Esophagus muscularis mucosa (tissue), 4 donors: Measurements from ENCODE around the gene PARVB. TPM values are rescaled to one million over a fixed set of nuclear protein-coding genes. Genes with fewer than 3 reads are reported as not detected.

Experiments
- DNase-seq: peaks from one replicate; pipeline ENCODE4 v3.0.0-alpha.2; 2017; ENCODE audit errors: extremely low spot score
- H3K27ac ChIP-seq, 4 donors: fragments of 200-600 bp; sonication (generic); replicated peaks in 1 of 4; 1 replicate in 3 of 4; 2 replicates in 1 of 4; pipeline ENCODE4 v1.5.1; 2016 to 2019; ENCODE audit warnings: mild to moderate bottlenecking in 1 of 4
- H3K27me3 ChIP-seq, 4 donors: fragments of 200-600 bp; sonication (generic); one replicate each; pipeline versions ENCODE4 v1.5.1 to v1.6.0; 2016 to 2019
- H3K36me3 ChIP-seq, 4 donors: fragments of 200-600 bp; sonication (generic); one replicate each; pipeline ENCODE4 v1.5.1; 2016 to 2019
- H3K4me1 ChIP-seq, 4 donors: fragments of 200-600 bp; sonication (generic); one replicate each; pipeline ENCODE4 v1.5.1; 2016 to 2019
- H3K4me3 ChIP-seq, 4 donors: fragments of 200-600 bp; sonication (generic); 1 replicate in 2 of 4; 2 replicates in 2 of 4; pipeline ENCODE4 v1.5.1; 2016 to 2019; ENCODE audit warnings: mild to moderate bottlenecking in 4 of 4, moderate library complexity in 1 of 4
- H3K9me3 ChIP-seq, 4 donors: fragments of 200-600 bp; sonication (generic); 1 replicate in 3 of 4; 2 replicates in 1 of 4; pipeline ENCODE4 v1.5.1; 2016 to 2019
- CTCF ChIP-seq, 3 experiments: fragments of 200-600 bp in 2 of 3; fragments of 450-650 bp in 1 of 3; sonication (generic) in 2 of 3; IDR thresholded peaks; one replicate each; pipeline ENCODE4 v1.5.1; 2017 to 2019; ENCODE audit warnings: antibody characterized with exemption in 3 of 3, mild to moderate bottlenecking in 2 of 3, moderate library complexity in 1 of 3
- EP300 ChIP-seq: sonication (generic); formaldehyde crosslinking; IDR thresholded peaks from one replicate; pipeline ENCODE4 v1.6.1; 2017; ENCODE audit warnings: antibody characterized with exemption
- POLR2A ChIP-seq: fragments of 450-650 bp; IDR thresholded peaks from one replicate; pipeline ENCODE4 v1.6.1; 2017; ENCODE audit warnings: antibody characterized with exemption, moderate library complexity, mild to moderate bottlenecking, low read depth
- POLR2AphosphoS5 ChIP-seq, 2 donors: sonication (generic); formaldehyde crosslinking; IDR thresholded peaks; one replicate each; pipeline ENCODE4 v1.6.1; 2017; ENCODE audit warnings: antibody characterized with exemption in 2 of 2
- WGBS: methylation state at CpG from one replicate; pipeline ENCODE4 v1.1.5; 2018; 5-methylcytosine and 5-hydroxymethylcytosine counted together
- intact Hi-C: fragments of 100-400 bp; cut with DNase I; formaldehyde crosslinking; loops from one replicate; pipeline ENCODE4 v1.15.1; 2023
- total RNA-seq, 4 donors: library from RNA; depleted of rRNA; stranded (reverse); fragments of >200 nt; gene quantifications; one replicate each; pipeline versions ENCODE4 v1.1.0 to v1.2.1, GENCODE V29; 2016

The PARVB gene
- total RNA-seq, 4 donors from 2014 or later: 22.0 to 107 (median 45.5) TPM

GRCh38 chr22:44130076-44130711 lies 106.1 kb downstream of the PARVB start:
- TF ChIP-seq POLR2A (no peak), EP300 (no peak), CTCF (IDR thresholded peaks at IDR 0.05) (no peak)
- intact Hi-C loops: no loop called here
- 79% methylated on average over 7 of the region's 12 CpGs for WGBS
- Histone ChIP-seq H3K36me3 (peaks cover 12 to 58% (median 42%) of the 10 kb centered on the region in 4 donors), H3K4me3 (no peak overlapping the region), H3K27me3 (no peaks in the 10 kb centered on the region), H3K27ac (no peak overlapping the region), H3K4me1 (peaks cover 0 to 3% (median 0%) of the 10 kb centered on the region in 4 donors), H3K9me3 (peaks cover 0 to 12% (median 5%) of the 10 kb centered on the region in 4 donors)
- no peak for DNase-seq

GRCh38 chr22:44131412-44131811 lies 107.3 kb downstream of the PARVB start:
- TF ChIP-seq POLR2A: no peak
- no peak for TF ChIP-seq EP300
- no peak for TF ChIP-seq CTCF (IDR thresholded peaks at IDR 0.05)
- peaks cover 0 to 3% (median 0%) of the 10 kb centered on the region in 4 donors for H3K4me1 ChIP-seq
- WGBS: 90% methylated on average over 11 of the region's 12 CpGs

GRCh38 chr22:44131989-44132685 lies 108.0 kb downstream of the PARVB start:
- DNase-seq: no peak
- H3K27ac ChIP-seq: no peak overlapping the region
- no peak overlapping the region for H3K4me3 ChIP-seq
- intact Hi-C loops: no loop called here
- H3K27me3 ChIP-seq: no peaks in the 10 kb centered on the region
- TF ChIP-seq POLR2AphosphoS5 (IDR thresholded peaks at IDR 0.05) (no peak), EP300 (no peak), CTCF (IDR thresholded peaks at IDR 0.05) (no peak), POLR2A (no peak)
- peaks cover 27 to 66% (median 62%) of the 10 kb centered on the region in 4 donors for H3K36me3 ChIP-seq
- peaks cover 0 to 9% (median 3%) of the 10 kb centered on the region in 4 donors for H3K9me3 ChIP-seq
- H3K4me1 ChIP-seq: peaks cover 0 to 3% (median 0%) of the 10 kb centered on the region in 4 donors
- 92% methylated on average over 12 of the region's 13 CpGs for WGBS

More at GRCh38 chr22:44131412-44131811, 107.3 kb downstream of the PARVB start:
- H3K36me3 ChIP-seq: peaks cover 20 to 61% (median 54%) of the 10 kb centered on the region in 4 donors
- H3K4me3 ChIP-seq: no peak overlapping the region
- peaks cover 0 to 8% (median 3%) of the 10 kb centered on the region in 4 donors for H3K9me3 ChIP-seq
- no peak for DNase-seq
- no peaks in the 10 kb centered on the region for H3K27me3 ChIP-seq
- H3K27ac ChIP-seq: no peak overlapping the region
- intact Hi-C loops: no loop called here

GRCh38 chr22:44132724-44133123 lies 108.6 kb downstream of the PARVB start:
- WGBS: 95% methylated on average over 12 of the region's 12 CpGs
- no peak for DNase-seq
- peaks cover 33 to 72% (median 67%) of the 10 kb centered on the region in 4 donors for H3K36me3 ChIP-seq

More at GRCh38 chr22:44132724-44133123, 108.6 kb downstream of the PARVB start:
- no peak overlapping the region for H3K27ac ChIP-seq
- TF ChIP-seq POLR2AphosphoS5 (IDR thresholded peaks at IDR 0.05) (no peak), CTCF (IDR thresholded peaks at IDR 0.05) (no peak), EP300 (no peak), POLR2A (no peak)
- intact Hi-C loops: no loop called here
- no peaks in the 10 kb centered on the region for H3K27me3 ChIP-seq
- H3K4me1 ChIP-seq: peaks cover 0 to 3% (median 0%) of the 10 kb centered on the region in 4 donors
- H3K9me3 ChIP-seq: peaks cover 0 to 15% (median 8%) of the 10 kb centered on the region in 4 donors
- no peak overlapping the region for H3K4me3 ChIP-seq
